ENCODE data around the gene KCNK5.

Gene KCNK5

GRCh38 chr6:39240155-39240757 is 11.0 kb upstream of the KCNK5 start:
- DNase-seq (ENCODE audit: low spot score), result no peak

- no peak for DNase-seq (ENCODE audit: low spot score)
These were observed 10.4 kb upstream of the KCNK5 start for GRCh38 chr6:39239527-39240154.

DNA sequence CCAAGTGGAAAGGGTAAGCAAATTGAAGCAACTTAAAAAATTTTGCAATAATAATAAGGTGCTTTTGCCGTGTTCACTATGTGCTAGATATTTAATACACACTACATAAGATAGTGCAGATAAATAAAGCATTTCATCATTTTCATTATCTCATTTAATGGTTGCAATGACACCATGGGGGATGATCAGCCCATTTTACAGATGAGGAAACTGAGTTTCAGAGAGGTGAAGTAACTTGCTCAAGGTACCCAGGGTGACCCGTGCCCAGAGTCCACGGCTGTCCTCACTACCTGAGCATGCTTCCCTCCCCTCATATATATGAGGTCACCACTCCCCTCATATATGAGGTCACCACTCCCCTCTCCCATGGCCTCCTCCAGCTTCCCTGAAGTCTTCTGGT is 7.5 kb upstream of the KCNK5 start:
- no peak for DNase-seq (ENCODE audit: low spot score)

DNA sequence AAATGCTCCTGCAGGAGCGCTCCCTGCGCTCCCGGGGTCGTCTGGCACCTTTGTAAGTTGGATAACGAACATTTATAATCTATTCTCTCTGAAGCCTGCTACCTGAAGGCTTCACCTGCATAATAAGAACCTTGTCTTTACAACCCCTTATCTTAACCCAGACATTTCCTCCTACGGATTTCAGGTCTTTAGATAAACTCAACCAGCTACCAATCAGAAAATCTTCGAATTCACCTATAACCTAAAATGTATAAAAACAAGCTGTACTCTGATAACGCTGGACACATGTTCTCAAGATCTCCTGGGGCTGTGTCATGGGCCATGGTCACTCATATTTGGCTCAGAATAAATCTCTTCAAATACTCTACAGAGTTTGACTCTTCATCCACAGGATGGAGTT is 4.1 kb upstream of the KCNK5 start:
- no peak for DNase-seq (ENCODE audit: low spot score)

DNA sequence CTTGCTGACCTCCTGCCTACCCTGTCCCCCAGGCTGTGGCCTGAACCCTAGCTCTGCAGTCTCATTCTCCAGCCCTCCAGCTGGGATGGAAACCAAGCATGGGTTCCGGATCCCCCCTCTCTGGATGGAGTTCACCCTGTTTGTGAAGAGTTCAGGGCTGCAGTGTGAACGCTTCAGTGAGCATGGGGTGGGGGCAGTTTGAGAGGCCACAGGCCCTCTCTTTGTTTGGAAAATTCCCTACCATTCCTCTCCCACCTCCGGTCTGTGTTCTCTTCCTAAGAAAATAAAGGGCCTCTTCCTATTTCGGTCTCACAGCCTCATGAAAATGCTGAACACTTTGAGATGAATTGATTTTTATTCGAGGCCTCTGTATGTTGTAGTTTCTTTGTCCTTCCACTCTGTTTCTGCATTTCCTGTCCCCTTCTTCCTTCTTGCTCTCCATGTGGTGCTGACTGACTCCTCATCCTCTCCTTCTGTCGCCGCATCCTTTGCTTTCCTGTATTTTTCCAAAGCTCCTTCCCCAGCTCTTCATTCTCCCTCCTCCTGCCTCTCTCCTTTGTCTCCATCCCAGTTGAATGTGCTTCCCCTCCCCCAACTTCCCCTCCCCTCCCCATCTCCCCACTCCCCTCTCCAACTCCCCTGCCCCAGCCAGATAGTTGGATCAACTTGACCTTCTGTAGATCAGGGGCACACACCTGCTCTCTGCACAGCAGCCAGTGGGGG is 2.4 kb upstream of the KCNK5 start:
- no peak for DNase-seq (ENCODE audit: low spot score)

DNA sequence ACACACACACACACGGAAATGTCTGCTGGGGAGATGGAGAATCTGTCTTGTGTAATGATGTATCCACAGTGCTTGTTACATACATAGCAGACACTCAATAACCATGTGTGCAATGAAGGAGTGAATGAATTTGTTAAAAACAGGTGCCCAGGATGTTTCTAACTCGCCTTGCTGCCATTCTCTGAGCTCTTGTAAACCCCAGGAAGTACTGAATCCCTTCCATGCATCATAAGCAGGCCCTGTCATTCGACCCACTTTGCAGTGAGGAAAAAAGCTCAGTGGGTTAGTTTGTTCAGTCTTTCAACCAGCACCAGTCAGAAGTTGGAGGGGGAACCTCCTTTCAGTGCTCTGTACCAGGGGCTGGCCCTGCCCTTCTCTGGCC is 1.4 kb upstream of the KCNK5 start:
- no peak for DNase-seq (ENCODE audit: low spot score)

GRCh38 chr6:39228111-39228971 is 934 bp downstream of the KCNK5 start:
- peak; percentile 16 for DNase-seq (ENCODE audit: low spot score)

- no peak for DNase-seq (ENCODE audit: low spot score)
These were observed 1.8 kb downstream of the KCNK5 start for GRCh38 chr6:39227476-39227875.

DNA sequence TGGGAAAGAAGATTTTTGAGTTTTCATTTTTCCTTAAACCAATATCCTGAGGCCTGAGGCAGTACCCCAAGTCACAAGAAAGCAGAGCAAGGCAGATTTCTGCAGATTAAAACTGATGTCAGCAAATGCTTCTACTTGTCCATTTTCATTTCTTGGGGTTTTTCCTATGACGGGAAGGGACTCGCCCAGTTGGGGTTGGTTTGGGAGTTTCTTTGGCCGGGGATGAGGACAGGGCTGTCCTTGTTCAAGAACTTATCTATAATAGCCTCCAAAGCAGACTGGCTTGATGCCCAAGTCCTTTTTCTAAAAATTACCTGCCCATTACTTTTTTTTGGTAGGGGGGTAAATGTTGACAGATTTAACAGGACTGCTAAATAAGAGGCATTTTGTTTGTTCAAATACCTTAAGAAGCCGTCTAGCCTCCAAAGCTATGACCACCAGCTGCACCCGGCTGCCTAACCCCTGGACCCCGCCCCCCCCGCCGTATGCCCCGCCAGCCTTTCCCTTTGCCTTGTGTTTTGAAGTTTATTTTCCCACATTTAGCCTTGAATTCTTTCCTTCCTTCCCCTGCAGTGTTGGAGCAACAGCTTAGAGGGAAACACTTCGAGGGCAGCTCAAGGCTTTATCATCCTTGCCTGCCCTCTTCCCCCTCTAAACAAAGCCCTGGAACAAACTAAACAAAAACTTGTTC is 2.5 kb downstream of the KCNK5 start:
- DNase-seq (ENCODE audit: low spot score), result no peak

DNA sequence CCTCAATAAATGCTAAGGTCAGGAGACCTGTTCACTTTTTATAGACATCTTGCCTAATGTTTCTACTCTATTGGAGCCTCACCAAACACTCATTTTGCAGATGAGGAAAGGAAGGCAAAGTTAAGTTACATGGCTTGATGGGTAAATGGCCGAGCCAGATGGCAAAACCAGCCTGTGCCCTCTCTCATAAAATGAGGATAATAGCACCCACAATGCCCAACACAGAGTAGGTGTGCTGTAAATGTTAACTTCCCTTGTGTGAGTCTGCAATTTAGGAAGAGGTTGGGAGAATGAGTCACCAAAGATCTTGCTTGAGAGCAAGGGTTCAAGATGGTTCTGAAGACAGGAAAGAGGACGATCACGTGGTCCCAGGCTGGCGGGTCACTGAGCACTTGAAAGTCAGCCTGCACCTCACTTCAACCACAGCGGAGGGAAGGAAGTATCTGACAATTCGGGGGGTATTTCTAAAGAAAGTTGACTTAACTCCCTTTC is 3.3 kb downstream of the KCNK5 start:
- DNase-seq (ENCODE audit: low spot score), result peak; percentile 50

GRCh38 chr6:39225543-39225942 is 3.7 kb downstream of the KCNK5 start:
- no peak for DNase-seq (ENCODE audit: low spot score)

GRCh38 chr6:39224523-39225182 is 4.6 kb downstream of the KCNK5 start:
- peak; percentile 50 for DNase-seq (ENCODE audit: low spot score)

GRCh38 chr6:39224011-39224410 is 5.3 kb downstream of the KCNK5 start:
- DNase-seq (ENCODE audit: low spot score), result no peak

DNA sequence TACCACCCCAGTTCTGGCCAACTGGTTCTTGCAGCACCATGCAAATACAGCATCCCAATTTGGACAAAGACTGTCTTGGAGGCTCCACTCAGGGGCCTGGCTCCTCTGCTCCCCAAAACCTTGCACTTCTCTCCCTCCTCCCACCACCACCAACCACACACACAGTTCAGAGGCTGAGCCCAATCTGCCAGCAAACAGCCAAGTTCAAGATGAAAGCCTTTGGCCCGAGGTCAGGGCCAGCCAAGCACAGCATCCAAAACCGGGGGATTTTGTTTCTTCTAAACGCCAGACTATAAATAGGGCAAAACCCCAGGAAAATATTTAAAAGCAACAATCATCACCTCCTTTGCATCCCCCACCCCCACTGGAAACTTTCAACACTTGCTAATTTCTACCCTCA is 5.7 kb downstream of the KCNK5 start:
- no peak for DNase-seq (ENCODE audit: low spot score)

DNA sequence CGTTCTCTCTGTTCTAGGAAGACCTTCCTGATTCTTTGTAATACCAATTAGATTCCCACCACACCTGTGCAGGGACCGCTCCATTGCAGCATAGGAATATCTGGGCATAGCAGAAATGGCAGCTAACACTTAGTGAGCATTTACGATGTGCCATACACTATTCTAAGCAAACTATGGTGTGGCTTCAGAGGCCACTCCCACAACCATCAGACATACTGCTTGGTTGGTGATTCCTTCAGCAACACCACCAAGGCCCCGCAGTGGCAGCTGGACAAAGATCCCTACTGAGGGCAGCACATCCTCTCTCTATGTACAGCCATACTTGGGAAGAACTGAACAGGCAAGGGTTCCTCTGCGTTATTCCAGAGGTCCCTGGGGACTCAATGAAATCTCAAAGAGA is 6.2 kb downstream of the KCNK5 start:
- DNase-seq (ENCODE audit: low spot score), result no peak

DNA sequence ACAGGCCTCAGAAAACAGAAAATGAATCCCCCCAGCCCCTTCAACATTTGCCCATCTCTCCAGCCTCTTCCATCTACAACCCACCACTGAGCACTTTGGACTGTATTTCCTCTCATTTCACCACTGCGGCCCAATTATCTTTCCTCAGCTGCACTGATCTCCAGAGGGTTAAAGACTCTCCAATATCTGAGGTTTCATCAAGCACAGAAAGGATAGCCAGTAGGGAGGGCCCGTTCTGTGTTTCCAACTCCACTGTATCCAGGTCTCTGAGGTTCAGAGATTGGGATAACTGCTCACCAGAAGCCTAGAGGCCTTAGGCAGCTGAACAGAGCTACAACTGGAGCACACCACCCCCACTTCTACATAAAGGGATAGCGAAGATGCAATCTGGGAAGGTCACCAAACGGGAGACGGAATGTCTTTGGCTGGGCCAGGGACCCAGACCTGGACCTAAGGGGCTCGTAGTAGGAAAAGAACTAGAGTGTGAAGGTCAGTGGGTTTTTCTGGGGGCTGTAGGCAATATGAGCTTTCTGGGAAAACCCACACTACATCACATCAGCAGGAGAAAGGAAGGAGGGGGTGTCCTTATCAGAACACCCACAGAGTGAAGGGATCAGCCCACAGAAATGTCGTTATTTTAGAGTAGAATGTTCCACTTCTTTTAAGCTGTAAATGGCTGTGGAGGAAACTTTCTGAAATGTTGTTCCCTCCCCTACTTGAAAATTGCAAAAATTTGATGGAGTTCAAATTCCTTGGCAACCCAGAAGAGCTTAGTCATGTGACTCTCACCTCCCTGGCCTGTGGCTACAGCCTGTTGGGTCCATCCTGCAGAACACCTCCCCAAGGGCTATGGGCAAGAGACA is 7.3 kb downstream of the KCNK5 start:
- DNase-seq (ENCODE audit: low spot score), result no peak

DNA sequence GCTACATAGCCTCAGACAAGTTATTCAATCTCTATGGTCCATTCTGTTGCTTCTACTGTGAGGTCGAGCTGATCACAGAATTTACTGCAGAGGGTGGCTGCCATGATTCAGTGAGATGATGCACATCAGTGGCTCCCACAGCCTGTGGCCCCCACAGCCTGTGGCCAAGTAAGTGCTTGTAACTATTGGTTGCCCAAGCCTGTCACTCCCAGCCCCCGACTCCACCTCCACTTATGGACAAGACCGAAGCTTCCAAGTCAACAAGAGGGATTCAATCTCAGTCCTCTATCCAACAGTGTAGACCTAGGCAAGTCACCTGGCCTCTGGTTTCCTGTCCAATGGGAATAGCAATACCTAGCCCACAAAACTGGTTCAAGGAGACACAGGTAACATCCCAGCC is 8.2 kb downstream of the KCNK5 start:
- peak; percentile 32 for DNase-seq (ENCODE audit: low spot score)

DNA sequence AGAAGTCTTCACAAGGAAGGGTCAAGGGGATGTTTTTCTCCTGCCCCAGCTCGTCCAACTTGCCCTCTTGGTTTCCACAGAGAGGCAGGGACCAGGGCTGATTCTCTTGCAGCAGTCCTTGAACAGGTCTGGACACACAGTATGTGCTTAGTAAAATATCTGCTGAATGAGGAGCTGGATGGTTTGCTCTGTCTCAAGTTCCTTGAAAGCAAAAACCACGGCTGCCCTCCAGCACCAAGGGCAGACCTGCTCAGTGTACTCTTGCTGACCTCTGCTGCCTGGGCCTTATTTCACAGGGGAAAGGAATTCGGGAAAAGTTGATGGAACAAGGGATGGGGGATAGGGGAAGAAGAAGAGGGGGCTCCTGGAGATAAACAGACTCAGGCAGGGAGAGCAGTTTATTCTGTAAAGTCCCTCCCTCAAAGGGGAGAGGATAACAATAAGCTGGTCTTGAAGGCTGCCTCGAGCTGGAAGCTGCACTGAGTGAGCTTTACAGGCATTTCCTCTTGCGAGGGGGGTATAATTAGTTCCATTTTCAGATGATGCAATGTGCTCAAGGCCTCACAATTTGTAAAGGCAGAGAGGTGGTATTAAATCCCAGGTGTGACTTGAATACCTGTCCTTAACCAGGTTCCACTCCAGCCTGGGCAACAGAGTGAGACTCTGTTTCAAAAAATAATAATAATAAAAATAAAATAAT is 10.3 kb downstream of the KCNK5 start:
- peak; percentile 23 for DNase-seq (ENCODE audit: low spot score)

- peak; percentile 63 for DNase-seq (ENCODE audit: low spot score)
These were observed 12.0 kb downstream of the KCNK5 start for GRCh38 chr6:39217177-39217864.

All from kidney tubule cell (primary cell).